Astrocyte of the cerebellum (primary cell): Measurements from ENCODE around the gene AK3.

Source experiments
- DNase-seq: peaks from one replicate; pipeline ENCODE4 v3.0.0-alpha.2; 2011; ENCODE audit warnings: low read depth
- H3K4me3 ChIP-seq: 2 replicates; pipeline ENCODE4 v1.5.1; 2011; ENCODE audit warnings: mild to moderate bottlenecking, low read depth, low read length, moderate library complexity
- CTCF ChIP-seq: IDR thresholded peaks from 2 replicates; pipeline ENCODE4 v1.5.1; 2012; ENCODE audit warnings: low read length, low read depth, moderate library complexity, mild to moderate bottlenecking; ENCODE audit errors: missing control alignments
- in situ Hi-C: cut with HindIII; loops from 2 replicates; pipeline ENCODE4 v1.10.0; 2017; ENCODE audit warnings: low sequenced_read_pairs

The AK3 gene

GRCh38 chr9:4750023-4750673 is 9.1 kb upstream of the AK3 start:
- TF ChIP-seq CTCF, result peak; percentile 39
- peak; percentile 45 for DNase-seq
- in situ Hi-C loops, result no loop called here
- no peak overlapping the region for H3K4me3 ChIP-seq

- no peak overlapping the region for H3K4me3 ChIP-seq
- in situ Hi-C loops, result no loop called here
- TF ChIP-seq CTCF, result no peak
- no peak for DNase-seq
Observed at GRCh38 chr9:4748612-4749011, 7.6 kb upstream of the AK3 start.

GRCh38 chr9:4746278-4747030 is 5.5 kb upstream of the AK3 start:
- in situ Hi-C loops, result no loop called here
- DNase-seq, result no peak
- no peak overlapping the region for H3K4me3 ChIP-seq
- no peak for TF ChIP-seq CTCF

- H3K4me3 ChIP-seq, result no peak overlapping the region
- TF ChIP-seq CTCF, result no peak
- in situ Hi-C loops, result no loop called here
- DNase-seq, result no peak
Observed at GRCh38 chr9:4743131-4743875, 2.3 kb upstream of the AK3 start.

- no peak for DNase-seq
- no peak for TF ChIP-seq CTCF
- no peak overlapping the region for H3K4me3 ChIP-seq
- in situ Hi-C loops, result no loop called here
Observed at GRCh38 chr9:4742246-4742645, 1.2 kb upstream of the AK3 start.

- H3K4me3 ChIP-seq, result peak overlapping the region; percentile 88
- in situ Hi-C loops, result no loop called here
- no peak for TF ChIP-seq CTCF
- DNase-seq, result no peak
Observed at GRCh38 chr9:4741365-4742089, 525 bp upstream of the AK3 start.
